GM18870 (cell line): ENCODE measurements around the gene PTGFR.

Experiments used
- ATAC-seq: cut with Tn5 transposase; IDR thresholded peaks from one replicate; pipeline ENCODE4 v1.9.1; 2021; ENCODE audit warnings: moderate library complexity; ENCODE audit not compliant: unreplicated experiment

PTGFR gene

GRCh38 chr1:78586572-78586971, 95.8 kb downstream of the PTGFR start:
- ATAC-seq: no peak

- ATAC-seq: no peak
Observed at GRCh38 chr1:78587211-78587610, 96.4 kb downstream of the PTGFR start.
